ENCODE results near the gene SLC4A4. TPM values are rescaled to one million over a fixed set of nuclear protein-coding genes. Genes with fewer than 3 reads are reported as not detected.

The SLC4A4 gene
- total RNA-seq, 1 donor, result 13.0 TPM

- no peaks in the 10 kb centered on the region for H3K27me3 ChIP-seq (ENCODE audit: insufficient read depth, low read length)
- H3K36me3 ChIP-seq (ENCODE audit: insufficient read depth, low read length), result no peaks in the 10 kb centered on the region
- H3K4me2 ChIP-seq (ENCODE audit: insufficient read depth, low read length), result no peak overlapping the region
- H4K20me1 ChIP-seq (ENCODE audit: insufficient read depth, low read length), result no peaks in the 10 kb centered on the region
- no peaks in the 10 kb centered on the region for H3K4me1 ChIP-seq (ENCODE audit: insufficient read depth, low read length)
- H2AFZ ChIP-seq (ENCODE audit: low read length), result no peak overlapping the region
- no peak for TF ChIP-seq CTCF (IDR thresholded peaks at IDR 0.05; ENCODE audit: extremely low read depth, low read depth, low read length)
- no peaks in the 10 kb centered on the region for H3K9me3 ChIP-seq (ENCODE audit: low read depth, low read length)
- H3K79me2 ChIP-seq (ENCODE audit: insufficient read depth, low read length), result no peaks in the 10 kb centered on the region
- no peak overlapping the region for H3K27ac ChIP-seq (ENCODE audit: low read depth, low read length)
- DNase-seq (ENCODE audit: insufficient read length, low spot score, missing footprints), result no peak
- no peak overlapping the region for H3K4me3 ChIP-seq (ENCODE audit: insufficient read depth, low read length)
Measured at GRCh38 chr4:71524756-71525155, 185.9 kb downstream of the SLC4A4 start.

DNA sequence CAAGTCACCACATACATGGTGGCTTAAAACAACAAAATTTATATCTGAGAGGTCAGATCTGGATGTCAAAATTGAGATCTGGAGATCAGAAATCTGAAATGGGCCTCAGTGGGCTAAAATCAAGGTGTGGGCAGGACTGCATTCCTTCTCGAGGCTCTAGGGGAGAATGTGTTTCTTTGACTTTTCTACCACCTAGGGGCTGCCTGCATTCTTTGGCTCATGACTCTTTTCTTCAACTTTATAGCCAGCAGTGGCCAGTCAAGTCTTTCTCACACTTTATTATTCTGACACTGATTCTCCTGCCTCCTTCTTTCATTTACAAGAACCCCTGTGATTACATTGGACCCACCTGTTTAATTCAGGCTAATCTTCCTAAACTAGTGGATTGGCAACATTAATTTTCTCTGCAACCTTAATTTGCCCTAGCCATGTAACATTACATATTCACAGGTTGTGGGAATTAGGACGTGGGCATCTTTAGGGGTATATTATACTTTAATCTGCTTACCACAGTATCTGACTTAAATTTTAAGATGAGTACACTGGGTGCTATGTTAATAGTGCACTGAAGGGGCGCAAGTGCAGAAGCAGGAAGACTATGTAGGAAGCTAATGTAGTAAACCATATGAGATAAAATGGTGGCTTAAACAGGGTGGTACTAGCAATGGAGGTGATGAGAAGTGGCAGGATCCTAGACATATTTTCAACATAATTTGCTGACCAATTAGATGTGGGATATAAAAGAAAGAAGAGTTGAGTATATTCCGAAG, 188.0 kb downstream of the SLC4A4 start:
- no peak overlapping the region for H3K4me2 ChIP-seq (ENCODE audit: insufficient read depth, low read length)
- DNase-seq (ENCODE audit: insufficient read length, low spot score, missing footprints), result no peak
- H3K9me3 ChIP-seq (ENCODE audit: low read depth, low read length), result no peaks in the 10 kb centered on the region
- no peak overlapping the region for H2AFZ ChIP-seq (ENCODE audit: low read length)
- no peaks in the 10 kb centered on the region for H3K36me3 ChIP-seq (ENCODE audit: insufficient read depth, low read length)
- H3K4me1 ChIP-seq (ENCODE audit: insufficient read depth, low read length), result no peaks in the 10 kb centered on the region
- no peak for TF ChIP-seq CTCF (IDR thresholded peaks at IDR 0.05; ENCODE audit: extremely low read depth, low read depth, low read length)
- H3K4me3 ChIP-seq (ENCODE audit: insufficient read depth, low read length), result no peak overlapping the region
- no peaks in the 10 kb centered on the region for H3K27me3 ChIP-seq (ENCODE audit: insufficient read depth, low read length)
- no peak overlapping the region for H3K27ac ChIP-seq (ENCODE audit: low read depth, low read length)
- no peaks in the 10 kb centered on the region for H4K20me1 ChIP-seq (ENCODE audit: insufficient read depth, low read length)
- no peaks in the 10 kb centered on the region for H3K79me2 ChIP-seq (ENCODE audit: insufficient read depth, low read length)

- Histone ChIP-seq H3K4me1 (ENCODE audit: insufficient read depth, low read length) (no peaks in the 10 kb centered on the region), H3K27me3 (ENCODE audit: insufficient read depth, low read length) (no peaks in the 10 kb centered on the region), H3K4me2 (ENCODE audit: insufficient read depth, low read length) (no peak overlapping the region), H4K20me1 (ENCODE audit: insufficient read depth, low read length) (no peaks in the 10 kb centered on the region), H2AFZ (ENCODE audit: low read length) (no peak overlapping the region), H3K36me3 (ENCODE audit: insufficient read depth, low read length) (peaks cover 7% of the 10 kb centered on the region), H3K79me2 (ENCODE audit: insufficient read depth, low read length) (no peaks in the 10 kb centered on the region), H3K4me3 (ENCODE audit: insufficient read depth, low read length) (no peak overlapping the region), H3K27ac (ENCODE audit: low read depth, low read length) (no peak overlapping the region), H3K9me3 (ENCODE audit: low read depth, low read length) (no peaks in the 10 kb centered on the region)
- DNase-seq (ENCODE audit: insufficient read length, low spot score, missing footprints), result no peak
- TF ChIP-seq CTCF (IDR thresholded peaks at IDR 0.05; ENCODE audit: extremely low read depth, low read depth, low read length), result no peak
Measured at GRCh38 chr4:71532407-71532806, 193.6 kb downstream of the SLC4A4 start.

- Histone ChIP-seq H3K4me2 (ENCODE audit: insufficient read depth, low read length) (no peak overlapping the region), H3K79me2 (ENCODE audit: insufficient read depth, low read length) (no peaks in the 10 kb centered on the region)
Measured at GRCh38 chr4:71533121-71533520, 194.3 kb downstream of the SLC4A4 start.

More at GRCh38 chr4:71533121-71533520, 194.3 kb downstream of the SLC4A4 start:
- Histone ChIP-seq H4K20me1 (ENCODE audit: insufficient read depth, low read length) (no peaks in the 10 kb centered on the region), H3K9me3 (ENCODE audit: low read depth, low read length) (no peaks in the 10 kb centered on the region), H3K4me1 (ENCODE audit: insufficient read depth, low read length) (no peaks in the 10 kb centered on the region), H3K4me3 (ENCODE audit: insufficient read depth, low read length) (no peak overlapping the region), H3K36me3 (ENCODE audit: insufficient read depth, low read length) (peaks cover 7% of the 10 kb centered on the region), H2AFZ (ENCODE audit: low read length) (no peak overlapping the region), H3K27ac (ENCODE audit: low read depth, low read length) (no peak overlapping the region), H3K27me3 (ENCODE audit: insufficient read depth, low read length) (no peaks in the 10 kb centered on the region)
- TF ChIP-seq CTCF (IDR thresholded peaks at IDR 0.05; ENCODE audit: extremely low read depth, low read depth, low read length), result no peak
- DNase-seq (ENCODE audit: insufficient read length, low spot score, missing footprints), result no peak
